HG03139 (cell line): Measurements from ENCODE around the gene ERP44.

Experiments
- ATAC-seq: cut with Tn5 transposase; IDR thresholded peaks from one replicate; pipeline ENCODE4 v1.9.1; 2021; ENCODE audit not compliant: unreplicated experiment

ERP44 gene

GRCh38 chr9:99954819-99955218 is 144.0 kb downstream of the ERP44 start:
- ATAC-seq = no peak

- ATAC-seq = no peak
Measured at GRCh38 chr9:99953861-99954507, 144.8 kb downstream of the ERP44 start.

- ATAC-seq = no peak
Measured at GRCh38 chr9:99948896-99949295, 149.9 kb downstream of the ERP44 start.

- ATAC-seq = no peak
Measured at GRCh38 chr9:99948482-99948881, 150.3 kb downstream of the ERP44 start.

GRCh38 chr9:99947395-99947794 is 151.4 kb downstream of the ERP44 start:
- no peak for ATAC-seq

- ATAC-seq = no peak
Measured at GRCh38 chr9:99936947-99937587, 161.7 kb downstream of the ERP44 start.

- ATAC-seq = no peak
Measured at GRCh38 chr9:99931155-99931840, 167.5 kb downstream of the ERP44 start.

GRCh38 chr9:99929652-99930051 is 169.1 kb downstream of the ERP44 start:
- no peak for ATAC-seq
